ENCODE data around the gene SYNGR3. TPM values are rescaled to one million over a fixed set of nuclear protein-coding genes. Genes with fewer than 3 reads are reported as not detected.

The SYNGR3 gene
- total and polyA plus RNA-seq, 2 of the 13 experiments (the other 11 are each of a cell fraction or from before 2014, with no cell fraction given), result 0.97 to 5.7 TPM

- TF ChIP-seq RXRA (CRISPR knock-in tag; IDR thresholded peaks at IDR 0.05), result peak; percentile 85
- no peak for TF ChIP-seq ASH2L (IDR thresholded peaks at IDR 0.05; ENCODE audit: insufficient read length, low read depth, low read length)
- TF ChIP-seq ATF3 (CRISPR knock-in tag; IDR thresholded peaks at IDR 0.05), result no peak
- peak; percentile 77 for TF ChIP-seq SIN3B (IDR thresholded peaks at IDR 0.05; ENCODE audit: low read length)
- no peak for TF ChIP-seq EHMT2 (IDR thresholded peaks at IDR 0.05; ENCODE audit: borderline replicate concordance, low read depth, low read length)
- TF ChIP-seq ZNF678 (CRISPR knock-in tag; IDR thresholded peaks at IDR 0.05), result 0 out of 2 replicates have a peak, but pooled peaks have one; percentile 22
- TF ChIP-seq NPAS2 (CRISPR knock-in tag; IDR thresholded peaks at IDR 0.05; ENCODE audit: borderline replicate concordance), result no peak
- TF ChIP-seq TBP (CRISPR knock-in tag; IDR thresholded peaks at IDR 0.05), result no peak
- no peak for TF ChIP-seq NKX3-1 (CRISPR knock-in tag; IDR thresholded peaks at IDR 0.05)
- TF ChIP-seq SMAD9 (CRISPR knock-in tag; IDR thresholded peaks at IDR 0.05), result no peak
- no peak for TF ChIP-seq CREM (IDR thresholded peaks at IDR 0.05)
- no peak for TF ChIP-seq CREM (CRISPR knock-in tag; IDR thresholded peaks at IDR 0.05)
- no peak for TF ChIP-seq ZNF317 (CRISPR knock-in tag; IDR thresholded peaks at IDR 0.05)
- TF ChIP-seq ZFY (CRISPR knock-in tag; IDR thresholded peaks at IDR 0.05), result peak; percentile 91
- TF ChIP-seq KDM5A (IDR thresholded peaks at IDR 0.05; ENCODE audit: borderline replicate concordance, low read length), result peak; percentile 74
- TF ChIP-seq ZNF253 (CRISPR knock-in tag; IDR thresholded peaks at IDR 0.05; ENCODE audit: borderline replicate concordance), result no peak
- TF ChIP-seq ZNF646 (CRISPR knock-in tag; IDR thresholded peaks at IDR 0.05), result no peak
- 0 out of 2 replicates have a peak, but pooled peaks have one; percentile 76 for TF ChIP-seq MYNN (CRISPR knock-in tag; IDR thresholded peaks at IDR 0.05; ENCODE audit: low read depth)
- no peak for TF ChIP-seq HOXA9 (CRISPR knock-in tag; IDR thresholded peaks at IDR 0.05; ENCODE audit: borderline replicate concordance)
- TF ChIP-seq HCFC1 (IDR thresholded peaks at IDR 0.05; ENCODE audit: low read depth, low read length), result peak; percentile 51
- TF ChIP-seq ZKSCAN1 (IDR thresholded peaks at IDR 0.05; ENCODE audit: low read length), result no peak
- no peak for TF ChIP-seq NFIB (CRISPR knock-in tag; IDR thresholded peaks at IDR 0.05; ENCODE audit: borderline replicate concordance)
- 0 out of 2 replicates have a peak, but pooled peaks have one; percentile 12 for TF ChIP-seq ZNF3 (CRISPR knock-in tag; IDR thresholded peaks at IDR 0.05)
- TF ChIP-seq ZNF24 (IDR thresholded peaks at IDR 0.05), result peak; percentile 45; the same call in 1 of the 2 replicates
- no peak for TF ChIP-seq ZNF644 (CRISPR knock-in tag; IDR thresholded peaks at IDR 0.05; ENCODE audit: low read depth)
- no peak; the same call in 1 of the 2 replicates for TF ChIP-seq AKAP8 (CRISPR knock-in tag; IDR thresholded peaks at IDR 0.05)
- TF ChIP-seq SSRP1 (CRISPR knock-in tag; IDR thresholded peaks at IDR 0.05), result no peak
Measured at GRCh38 chr16:1983544-1984346, 6.0 kb upstream of the SYNGR3 start, which contains the start of gene GFER (continued).

Measured in HepG2 (cell line).